ENCODE results near the gene C1GALT1C1.

Gene C1GALT1C1

GRCh38 chrX:120585702-120586101, 44.2 kb downstream of the C1GALT1C1 start:
- DNase-seq (ENCODE audit: low read depth in 2 of 2) = no peak

Measured in stimulated activated CD4-positive, alpha-beta T cell treated with anti-CD3 and anti-CD28 coated beads, Interleukin-1b, Interleukin-23, amount 100 ng/mL, for 1 hour (primary cell).